Loucy (cell line): ENCODE results near the gene IP6K3.

Experiments
- H2AFZ ChIP-seq: fragments of 200-600 bp; sonication (generic); 2 replicates; pipeline ENCODE4 v1.6.0; 2016; ENCODE audit warnings: antibody characterized with exemption, mild to moderate bottlenecking, low read length, moderate library complexity
- H3F3A ChIP-seq: fragments of 200-600 bp; 2 replicates; pipeline ENCODE4 v1.6.0; 2016; ENCODE audit warnings: antibody characterized with exemption, low read depth, mild to moderate bottlenecking
- H3K27me3 ChIP-seq: fragments of 200-600 bp; sonication (generic); 2 replicates; pipeline ENCODE4 v1.6.1; 2014; ENCODE audit warnings: low read length, mild to moderate bottlenecking; ENCODE audit not compliant: insufficient read depth, poor library complexity, severe bottlenecking
- H3K36me3 ChIP-seq: fragments of 200-600 bp; sonication (generic); 2 replicates; pipeline ENCODE4 v1.6.1; 2016; ENCODE audit warnings: low read length; ENCODE audit not compliant: insufficient read depth
- H3K4me1 ChIP-seq: fragments of 200-600 bp; sonication (generic); 2 replicates; pipeline ENCODE4 v1.5.1; 2014; ENCODE audit warnings: low read length, mild to moderate bottlenecking; ENCODE audit not compliant: insufficient read depth, poor library complexity, severe bottlenecking
- H3K4me2 ChIP-seq: fragments of 200-600 bp; sonication (generic); 2 replicates; pipeline ENCODE4 v1.6.0; 2014; ENCODE audit warnings: antibody characterized with exemption, low read length, low read depth, mild to moderate bottlenecking; ENCODE audit not compliant: poor library complexity, severe bottlenecking
- H3K4me3 ChIP-seq: fragments of 200-600 bp; sonication (generic); 2 replicates; pipeline ENCODE4 v1.5.1; 2014; ENCODE audit warnings: low read length, mild to moderate bottlenecking, mixed read lengths; ENCODE audit not compliant: poor library complexity, severe bottlenecking
- H3K79me2 ChIP-seq: fragments of 200-600 bp; sonication (generic); 2 replicates; pipeline ENCODE4 v1.6.1; 2014; ENCODE audit warnings: low read length; ENCODE audit not compliant: insufficient read depth
- H3K9ac ChIP-seq: fragments of 200-600 bp; sonication (generic); 2 replicates; pipeline ENCODE4 v1.6.0; 2014; ENCODE audit warnings: mild to moderate bottlenecking, low read depth, low read length, moderate library complexity; ENCODE audit not compliant: poor library complexity, severe bottlenecking
- H3K9me2 ChIP-seq: fragments of 200-600 bp; sonication (generic); replicated peaks from 2 replicates; pipeline ENCODE4 v1.6.1; 2016; ENCODE audit warnings: low read depth, low read length, mixed read lengths
- H3K9me3 ChIP-seq: fragments of 200-600 bp; sonication (generic); 2 replicates; pipeline ENCODE4 v1.6.1; 2014; ENCODE audit warnings: mild to moderate bottlenecking, antibody characterized with exemption, low read length, low read depth; ENCODE audit not compliant: insufficient read depth
- H4K20me1 ChIP-seq: fragments of 200-600 bp; sonication (generic); 2 replicates; pipeline ENCODE4 v1.6.0; 2014; ENCODE audit warnings: antibody characterized with exemption, low read length, mild to moderate bottlenecking; ENCODE audit not compliant: insufficient read depth, poor library complexity, severe bottlenecking
- EZH2phosphoT487 ChIP-seq: fragments of 200-600 bp; IDR thresholded peaks from 2 replicates; pipeline ENCODE4 v1.6.1; 2018; ENCODE audit warnings: antibody characterized with exemption, mild to moderate bottlenecking, moderate library complexity, borderline replicate concordance
- TF ChIP-seq, protein P1 (sequence below): fragments of 200-600 bp; sonication (generic); conservative IDR thresholded peaks from 2 replicates; pipeline ENCODE4 v1.5.1; 2014; ENCODE audit warnings: mild to moderate bottlenecking, antibody characterized with exemption, low read length

IP6K3 gene

DNA sequence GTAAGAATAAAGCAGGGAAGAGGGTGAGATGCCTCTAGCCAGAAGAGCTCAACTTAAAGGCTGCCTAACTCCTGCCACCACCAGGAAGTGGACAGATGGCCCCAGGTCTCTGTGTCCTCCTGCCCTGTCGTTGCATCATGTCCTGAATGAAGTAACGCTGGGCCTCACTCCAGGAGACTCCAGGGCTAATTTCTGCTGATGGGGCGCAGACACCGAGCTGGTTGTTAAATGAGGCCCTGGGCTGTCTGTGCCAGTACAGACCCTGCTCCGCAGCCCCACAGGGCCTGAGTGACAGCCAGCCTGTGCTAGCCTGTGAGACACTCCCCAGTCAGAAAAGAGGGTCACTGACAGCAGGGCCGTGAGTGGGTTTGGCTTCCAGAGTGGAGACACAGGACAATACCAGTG, 6.5 kb downstream of the IP6K3 start:
- Histone ChIP-seq H3K4me2 (no peak overlapping the region), H3K79me2 (no peaks in the 10 kb centered on the region), H3K9me2 (no peaks in the 10 kb centered on the region), H3K4me3 (no peak overlapping the region), H3K4me1 (peaks cover 7% of the 10 kb centered on the region), H3K9me3 (no peaks in the 10 kb centered on the region), H3K9ac (no peak overlapping the region), H4K20me1 (no peaks in the 10 kb centered on the region), H3K36me3 (no peaks in the 10 kb centered on the region), H2AFZ (no peak overlapping the region), H3F3A (no peaks in the 10 kb centered on the region), H3K27me3 (no peaks in the 10 kb centered on the region)
- TF ChIP-seq, protein P1, sequence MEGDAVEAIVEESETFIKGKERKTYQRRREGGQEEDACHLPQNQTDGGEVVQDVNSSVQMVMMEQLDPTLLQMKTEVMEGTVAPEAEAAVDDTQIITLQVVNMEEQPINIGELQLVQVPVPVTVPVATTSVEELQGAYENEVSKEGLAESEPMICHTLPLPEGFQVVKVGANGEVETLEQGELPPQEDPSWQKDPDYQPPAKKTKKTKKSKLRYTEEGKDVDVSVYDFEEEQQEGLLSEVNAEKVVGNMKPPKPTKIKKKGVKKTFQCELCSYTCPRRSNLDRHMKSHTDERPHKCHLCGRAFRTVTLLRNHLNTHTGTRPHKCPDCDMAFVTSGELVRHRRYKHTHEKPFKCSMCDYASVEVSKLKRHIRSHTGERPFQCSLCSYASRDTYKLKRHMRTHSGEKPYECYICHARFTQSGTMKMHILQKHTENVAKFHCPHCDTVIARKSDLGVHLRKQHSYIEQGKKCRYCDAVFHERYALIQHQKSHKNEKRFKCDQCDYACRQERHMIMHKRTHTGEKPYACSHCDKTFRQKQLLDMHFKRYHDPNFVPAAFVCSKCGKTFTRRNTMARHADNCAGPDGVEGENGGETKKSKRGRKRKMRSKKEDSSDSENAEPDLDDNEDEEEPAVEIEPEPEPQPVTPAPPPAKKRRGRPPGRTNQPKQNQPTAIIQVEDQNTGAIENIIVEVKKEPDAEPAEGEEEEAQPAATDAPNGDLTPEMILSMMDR, result no peak
- TF ChIP-seq EZH2phosphoT487, result no peak

DNA sequence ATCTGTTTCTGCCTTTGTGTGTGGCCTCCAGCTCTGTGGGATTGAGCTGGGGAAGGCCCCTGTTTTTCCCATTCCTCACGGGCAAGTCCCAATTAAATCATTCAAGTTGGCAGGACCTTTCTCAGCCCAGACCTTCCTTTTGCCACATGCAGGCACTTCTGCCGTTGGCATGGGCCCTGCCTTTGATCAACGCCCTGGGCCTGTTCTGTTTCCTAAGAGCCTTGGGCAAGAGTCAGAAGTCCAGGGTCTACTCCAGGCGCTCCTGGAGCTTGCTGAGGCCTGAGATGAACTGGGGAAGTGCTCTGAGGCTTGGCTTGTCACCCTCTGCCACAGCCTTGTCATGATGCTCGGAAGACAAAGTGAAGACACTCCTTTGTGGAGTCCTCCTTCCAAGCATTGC, 7.1 kb downstream of the IP6K3 start:
- Histone ChIP-seq H3K4me3 (no peak overlapping the region), H3K4me1 (peaks cover 1% of the 10 kb centered on the region), H3F3A (no peaks in the 10 kb centered on the region), H4K20me1 (no peaks in the 10 kb centered on the region), H3K27me3 (no peaks in the 10 kb centered on the region), H3K4me2 (no peak overlapping the region), H3K9me3 (no peaks in the 10 kb centered on the region), H3K9me2 (no peaks in the 10 kb centered on the region), H3K9ac (no peak overlapping the region), H2AFZ (no peak overlapping the region), H3K36me3 (no peaks in the 10 kb centered on the region), H3K79me2 (no peaks in the 10 kb centered on the region)
- TF ChIP-seq EZH2phosphoT487, result no peak
- TF ChIP-seq, protein P1, result no peak

DNA sequence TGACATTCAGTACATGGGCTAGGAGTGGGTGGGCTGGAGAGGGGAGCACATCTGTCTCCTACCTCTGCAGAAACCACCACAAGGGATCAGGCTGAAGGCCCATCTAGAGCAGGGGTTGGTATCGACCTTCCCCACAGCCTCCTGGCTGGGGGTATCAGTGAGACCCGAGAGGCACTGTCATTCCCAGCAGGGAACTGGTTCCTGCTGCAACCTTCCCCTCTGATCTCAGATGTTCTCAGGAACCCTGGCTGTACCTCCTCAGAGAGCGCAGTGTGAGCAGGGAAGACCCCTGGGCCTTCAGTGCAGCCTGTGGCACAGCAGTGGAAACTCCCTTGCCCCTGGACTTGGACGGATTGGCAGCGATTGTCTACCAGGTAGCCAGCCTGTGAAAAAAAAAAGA, 7.8 kb downstream of the IP6K3 start:
- Histone ChIP-seq H3K4me1 (no peaks in the 10 kb centered on the region), H3K36me3 (no peaks in the 10 kb centered on the region), H3K4me3 (no peak overlapping the region)

More for the DNA sequence above, 7.8 kb downstream of the IP6K3 start:
- TF ChIP-seq EZH2phosphoT487, result no peak
- TF ChIP-seq, protein P1, result no peak
- H3K79me2 ChIP-seq, result no peaks in the 10 kb centered on the region
- no peak overlapping the region for H2AFZ ChIP-seq
- no peak overlapping the region for H3K4me2 ChIP-seq
- H3F3A ChIP-seq, result no peaks in the 10 kb centered on the region
- no peaks in the 10 kb centered on the region for H3K9me2 ChIP-seq
- no peaks in the 10 kb centered on the region for H4K20me1 ChIP-seq
- no peaks in the 10 kb centered on the region for H3K9me3 ChIP-seq
- no peak overlapping the region for H3K9ac ChIP-seq
- H3K27me3 ChIP-seq, result no peaks in the 10 kb centered on the region
